Mesothelial cell of epicardium (in vitro differentiated cells): ENCODE measurements around the gene BMPR1B. TPM values are rescaled to one million over a fixed set of nuclear protein-coding genes. Genes with fewer than 3 reads are reported as not detected.

Source experiments
- DNase-seq, 2 experiments: peaks; one replicate each; pipeline ENCODE4 v3.0.0; 2021; ENCODE audit warnings: low spot score in 2 of 2; ENCODE audit not compliant: unreplicated experiment in 2 of 2
- H3K27ac Mint-ChIP-seq: 2 replicates; pipeline ENCODE4 v1.8.0; 2021; ENCODE audit warnings: mixed read lengths
- H3K27me3 Mint-ChIP-seq: 2 replicates; pipeline ENCODE4 v1.8.0; 2021; ENCODE audit warnings: low read depth, mixed read lengths
- H3K36me3 Mint-ChIP-seq: 2 replicates; pipeline ENCODE4 v1.8.0; 2021; ENCODE audit warnings: mixed read lengths
- H3K4me1 Mint-ChIP-seq: 2 replicates; pipeline ENCODE4 v1.8.0; 2021; ENCODE audit warnings: mixed read lengths
- H3K4me3 Mint-ChIP-seq: 2 replicates; pipeline ENCODE4 v1.8.0; 2021; ENCODE audit warnings: mild to moderate bottlenecking, moderate library complexity, mixed read lengths
- H3K9me3 Mint-ChIP-seq: 2 replicates; pipeline ENCODE4 v1.8.0; 2021; ENCODE audit warnings: mixed read lengths
- total RNA-seq: library from RNA; stranded (reverse); gene quantifications from 3 replicates; pipeline ENCODE4 v1.2.1, GENCODE V29; 2021
- TF ChIP-seq, protein P1 (sequence below): fragments of 200-600 bp; sonication (generic); IDR thresholded peaks from one replicate; pipeline ENCODE4 v1.5.0; 2021; ENCODE audit warnings: antibody characterized with exemption; ENCODE audit not compliant: unreplicated experiment

The BMPR1B gene
- total RNA-seq, 1 donor from 2014 or later: 2.6 TPM

GRCh38 chr4:94890579-94890978, 132.8 kb downstream of the BMPR1B start:
- H3K36me3 Mint-ChIP-seq: no peaks in the 10 kb centered on the region
- peaks cover 9% of the 10 kb centered on the region for H3K9me3 Mint-ChIP-seq
- no peaks in the 10 kb centered on the region for H3K27me3 Mint-ChIP-seq
- H3K27ac Mint-ChIP-seq: no peak overlapping the region
- no peak for DNase-seq
- TF ChIP-seq, protein P1, sequence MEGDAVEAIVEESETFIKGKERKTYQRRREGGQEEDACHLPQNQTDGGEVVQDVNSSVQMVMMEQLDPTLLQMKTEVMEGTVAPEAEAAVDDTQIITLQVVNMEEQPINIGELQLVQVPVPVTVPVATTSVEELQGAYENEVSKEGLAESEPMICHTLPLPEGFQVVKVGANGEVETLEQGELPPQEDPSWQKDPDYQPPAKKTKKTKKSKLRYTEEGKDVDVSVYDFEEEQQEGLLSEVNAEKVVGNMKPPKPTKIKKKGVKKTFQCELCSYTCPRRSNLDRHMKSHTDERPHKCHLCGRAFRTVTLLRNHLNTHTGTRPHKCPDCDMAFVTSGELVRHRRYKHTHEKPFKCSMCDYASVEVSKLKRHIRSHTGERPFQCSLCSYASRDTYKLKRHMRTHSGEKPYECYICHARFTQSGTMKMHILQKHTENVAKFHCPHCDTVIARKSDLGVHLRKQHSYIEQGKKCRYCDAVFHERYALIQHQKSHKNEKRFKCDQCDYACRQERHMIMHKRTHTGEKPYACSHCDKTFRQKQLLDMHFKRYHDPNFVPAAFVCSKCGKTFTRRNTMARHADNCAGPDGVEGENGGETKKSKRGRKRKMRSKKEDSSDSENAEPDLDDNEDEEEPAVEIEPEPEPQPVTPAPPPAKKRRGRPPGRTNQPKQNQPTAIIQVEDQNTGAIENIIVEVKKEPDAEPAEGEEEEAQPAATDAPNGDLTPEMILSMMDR: no peak
- no peaks in the 10 kb centered on the region for H3K4me1 Mint-ChIP-seq
- no peak overlapping the region for H3K4me3 Mint-ChIP-seq

- H3K36me3 Mint-ChIP-seq: no peaks in the 10 kb centered on the region
- TF ChIP-seq, protein P1: no peak
- H3K9me3 Mint-ChIP-seq: no peaks in the 10 kb centered on the region
- H3K27ac Mint-ChIP-seq: no peak overlapping the region
- no peak for DNase-seq
- H3K4me1 Mint-ChIP-seq: no peaks in the 10 kb centered on the region
- no peak overlapping the region for H3K4me3 Mint-ChIP-seq
- H3K27me3 Mint-ChIP-seq: no peaks in the 10 kb centered on the region
These were observed 134.3 kb downstream of the BMPR1B start for GRCh38 chr4:94892051-94892450.

DNA sequence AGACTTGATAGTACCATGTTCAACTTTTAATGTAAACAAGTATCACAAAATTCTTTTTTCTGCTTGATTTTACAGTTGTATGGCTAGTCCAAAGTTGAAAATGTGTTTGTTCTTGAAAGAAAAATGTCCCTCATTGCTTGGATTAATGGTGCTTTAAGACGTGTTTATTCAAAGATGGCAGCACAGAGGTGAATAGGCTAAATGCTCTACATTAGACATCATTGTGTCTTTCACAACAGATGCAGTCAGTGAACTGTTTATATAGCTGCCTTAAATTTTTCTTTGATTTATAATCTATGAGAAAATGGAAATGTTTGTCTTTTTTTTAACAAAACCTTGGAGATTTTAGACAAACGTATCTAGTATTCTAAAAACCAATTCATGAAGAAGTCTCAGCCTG, 137.3 kb downstream of the BMPR1B start:
- H3K9me3 Mint-ChIP-seq: peaks cover 3% of the 10 kb centered on the region
- no peaks in the 10 kb centered on the region for H3K36me3 Mint-ChIP-seq
- H3K27me3 Mint-ChIP-seq: no peaks in the 10 kb centered on the region
- no peak overlapping the region for H3K27ac Mint-ChIP-seq
- TF ChIP-seq, protein P1: no peak
- no peak overlapping the region for H3K4me3 Mint-ChIP-seq
- DNase-seq: no peak
- H3K4me1 Mint-ChIP-seq: no peaks in the 10 kb centered on the region

GRCh38 chr4:94897023-94897422, 139.3 kb downstream of the BMPR1B start:
- H3K9me3 Mint-ChIP-seq: peaks cover 3% of the 10 kb centered on the region
- H3K27me3 Mint-ChIP-seq: no peaks in the 10 kb centered on the region
- DNase-seq: no peak
- no peak overlapping the region for H3K4me3 Mint-ChIP-seq
- TF ChIP-seq, protein P1: no peak
- no peaks in the 10 kb centered on the region for H3K4me1 Mint-ChIP-seq
- no peak overlapping the region for H3K27ac Mint-ChIP-seq
- no peaks in the 10 kb centered on the region for H3K36me3 Mint-ChIP-seq

DNA sequence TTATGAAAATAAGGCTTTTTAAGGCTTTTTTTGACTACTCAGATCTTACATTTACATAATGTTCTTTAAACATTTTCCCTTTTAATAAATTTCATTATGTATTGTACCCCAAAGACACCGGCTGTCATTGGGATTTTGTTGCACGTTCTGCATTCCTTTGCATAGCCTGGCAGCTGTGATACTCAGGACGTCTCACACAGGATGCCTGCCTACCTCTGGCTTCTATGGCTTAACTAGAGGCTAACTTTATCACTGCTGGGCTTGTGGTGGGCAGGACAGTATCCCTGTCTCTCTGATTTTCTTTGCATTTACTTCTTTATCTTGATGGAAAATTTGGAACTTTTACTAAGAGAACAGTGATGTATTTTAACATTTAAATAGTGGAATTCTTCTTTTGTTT, 147.8 kb downstream of the BMPR1B start:
- H3K36me3 Mint-ChIP-seq: no peaks in the 10 kb centered on the region
- H3K27me3 Mint-ChIP-seq: no peaks in the 10 kb centered on the region
- TF ChIP-seq, protein P1: no peak
- no peak for DNase-seq
- no peak overlapping the region for H3K27ac Mint-ChIP-seq
- H3K4me1 Mint-ChIP-seq: peaks cover 8% of the 10 kb centered on the region
- no peak overlapping the region for H3K4me3 Mint-ChIP-seq
- H3K9me3 Mint-ChIP-seq: no peaks in the 10 kb centered on the region

DNA sequence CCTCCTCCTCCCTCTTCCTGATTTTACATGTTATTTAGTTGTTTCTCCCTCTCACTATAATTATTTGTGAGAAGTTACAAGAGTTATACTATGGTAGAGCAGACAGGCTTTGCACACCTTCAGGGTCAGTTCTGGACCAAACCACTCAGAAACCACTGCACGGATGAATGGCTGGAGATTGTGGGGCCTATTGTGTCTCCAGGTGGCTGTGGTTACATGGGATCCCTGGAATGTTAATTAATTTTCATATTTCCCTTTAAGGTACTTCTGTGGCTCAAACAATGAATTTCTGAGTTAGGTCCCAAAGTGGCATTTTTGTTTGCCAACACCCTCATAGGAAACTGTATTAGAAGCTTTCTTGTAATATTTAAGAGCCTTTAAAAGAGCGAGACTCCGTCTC, 151.9 kb downstream of the BMPR1B start:
- no peaks in the 10 kb centered on the region for H3K27me3 Mint-ChIP-seq
- H3K4me3 Mint-ChIP-seq: no peak overlapping the region
- no peaks in the 10 kb centered on the region for H3K9me3 Mint-ChIP-seq
- no peak for DNase-seq
- H3K36me3 Mint-ChIP-seq: no peaks in the 10 kb centered on the region
- no peak overlapping the region for H3K27ac Mint-ChIP-seq
- TF ChIP-seq, protein P1: no peak
- H3K4me1 Mint-ChIP-seq: peaks cover 8% of the 10 kb centered on the region
